Eye (tissue), 1 donor: Measurements from ENCODE around the gene PTOV1.

Experiments used
- DNase-seq: peaks from one replicate; pipeline ENCODE4 v3.0.0-alpha.2; 2015

Gene PTOV1

GRCh38 chr19:49861107-49861506 lies 10.1 kb downstream of the PTOV1 start:
- peak; percentile 64 for DNase-seq

- DNase-seq = no peak
These were observed 10.8 kb downstream of the PTOV1 start for GRCh38 chr19:49861541-49862378.

- no peak for DNase-seq
These were observed 11.7 kb downstream of the PTOV1 start for GRCh38 chr19:49862391-49863253.

GRCh38 chr19:49863254-49863934 lies 12.4 kb downstream of the PTOV1 start:
- no peak for DNase-seq

- no peak for DNase-seq
These were observed 13.0 kb downstream of the PTOV1 start for GRCh38 chr19:49863935-49864320.

- DNase-seq = no peak
These were observed 13.9 kb downstream of the PTOV1 start for GRCh38 chr19:49864890-49865289.

- peak; percentile 96 for DNase-seq
These were observed 16.2 kb downstream of the PTOV1 start, which contains the start of gene PNKP for GRCh38 chr19:49866933-49867782. Gene PNKP (minus strand): TSS chr19:49867576. CDS start chr19:49867204, 372 bp downstream.

GRCh38 chr19:49869009-49869483 lies 18.1 kb downstream of the PTOV1 start:
- no peak for DNase-seq

- peak; percentile 100 for DNase-seq
These were observed 18.7 kb downstream of the PTOV1 start for GRCh38 chr19:49869484-49870308.

- DNase-seq = no peak
These were observed 19.4 kb downstream of the PTOV1 start for GRCh38 chr19:49870309-49870901.

- no peak for DNase-seq
These were observed 20.5 kb downstream of the PTOV1 start for GRCh38 chr19:49871349-49871985.

- no peak for DNase-seq
These were observed 21.5 kb downstream of the PTOV1 start for GRCh38 chr19:49872245-49873128.

GRCh38 chr19:49873129-49873521 lies 22.2 kb downstream of the PTOV1 start:
- DNase-seq = no peak

- DNase-seq = no peak
These were observed 22.9 kb downstream of the PTOV1 start for GRCh38 chr19:49873834-49874233.

- no peak for DNase-seq
These were observed 23.7 kb downstream of the PTOV1 start for GRCh38 chr19:49874503-49875157.

- no peak for DNase-seq
These were observed 24.2 kb downstream of the PTOV1 start for GRCh38 chr19:49875177-49875576.

- DNase-seq = peak; percentile 88
These were observed 25.0 kb downstream of the PTOV1 start for GRCh38 chr19:49875857-49876421.

- DNase-seq = peak; percentile 100
These were observed 25.6 kb downstream of the PTOV1 start for GRCh38 chr19:49876422-49877019.
